Lower leg skin (tissue), 4 donors: ENCODE results near the gene RGSL1. TPM values are rescaled to one million over a fixed set of nuclear protein-coding genes. Genes with fewer than 3 reads are reported as not detected.

ENCODE experiments used
- DNase-seq, 2 donors: peaks; one replicate each; pipeline ENCODE4 v3.0.0-alpha.2; 2019; ENCODE audit warnings: low spot score in 2 of 2
- H3K4me3 ChIP-seq: fragments of 200-600 bp; sonication (generic); 2 replicates; pipeline ENCODE4 v1.5.1; 2017; ENCODE audit warnings: mild to moderate bottlenecking, low read depth; ENCODE audit not compliant: poor library complexity, severe bottlenecking
- POLR2A ChIP-seq, 2 donors: fragments of 450-650 bp; IDR thresholded peaks; one replicate each; pipeline ENCODE4 v1.6.1; 2016 to 2017; ENCODE audit warnings: antibody characterized with exemption in 2 of 2, mild to moderate bottlenecking in 1 of 2, moderate library complexity in 1 of 2
- WGBS, 2 donors: methylation state at CpG; one replicate each; pipeline ENCODE4 v1.1.5; 2018; 5-methylcytosine and 5-hydroxymethylcytosine counted together
- intact Hi-C: fragments of 100-400 bp; cut with DNase I; formaldehyde crosslinking; loops from one replicate; pipeline ENCODE4 v1.15.0; 2023; ENCODE audit warnings: low total_unique reads
- total RNA-seq, 4 donors: library from RNA; depleted of rRNA; stranded (reverse); fragments of >200 nt; gene quantifications; one replicate each; pipeline ENCODE4 v1.1.0, GENCODE V29; 2016
- TF ChIP-seq, protein P1 (sequence below), 3 donors: fragments of 450-650 bp; IDR thresholded peaks; one replicate each; pipeline ENCODE4 v1.5.1; 2016; ENCODE audit warnings: antibody characterized with exemption in 3 of 3, mild to moderate bottlenecking in 3 of 3, moderate library complexity in 2 of 3

RGSL1 gene
- total RNA-seq, 4 donors from 2014 or later, result not detected

DNA sequence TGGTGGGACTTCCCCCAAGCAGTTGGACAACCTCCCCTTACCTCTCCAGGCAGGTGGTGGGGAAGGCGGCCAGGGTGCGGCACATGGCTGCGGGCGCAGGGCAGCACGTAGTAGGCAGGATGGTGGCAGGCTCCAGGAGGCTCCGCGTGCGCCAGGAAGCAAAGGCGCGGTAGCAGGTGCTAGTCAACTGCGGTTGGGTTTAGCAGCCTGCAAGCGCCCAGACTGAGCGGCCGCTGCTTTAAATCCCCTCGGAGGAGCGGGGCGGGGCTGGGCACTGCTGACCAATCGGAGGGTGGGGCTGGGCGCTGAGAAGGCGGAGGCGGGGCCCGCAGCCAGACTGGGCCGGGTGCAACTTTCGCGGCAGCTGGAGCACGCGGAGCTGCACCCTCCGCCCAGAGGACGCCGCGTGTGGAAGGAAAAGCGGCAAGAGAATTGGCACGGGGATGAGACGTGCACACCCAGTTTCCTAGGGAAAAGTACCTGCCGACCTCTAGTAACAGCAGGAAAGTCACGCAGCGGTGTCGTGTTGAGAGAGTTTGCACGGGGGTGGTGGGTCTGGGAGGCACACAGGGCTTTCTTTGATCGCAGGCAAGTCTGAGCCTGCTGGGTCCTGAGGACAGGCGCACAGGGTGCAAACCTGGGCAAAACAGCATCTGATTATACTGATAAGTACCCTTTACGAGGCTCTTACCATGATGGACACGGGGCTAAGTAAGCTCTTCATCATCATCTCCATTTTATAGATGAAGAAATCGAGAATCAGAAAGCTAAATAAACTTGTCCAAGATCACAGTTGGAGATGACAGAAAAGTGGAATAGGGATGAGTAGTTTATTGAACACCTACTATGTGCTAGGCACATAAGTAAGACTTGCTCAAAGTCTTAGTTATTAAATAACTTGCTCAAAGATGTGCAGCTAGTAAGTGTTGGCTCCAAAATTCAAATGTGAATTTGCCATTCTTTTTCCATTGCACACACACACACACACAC is 154.5 kb downstream of the RGSL1 start, which contains the start of gene RGS16:
TSS of gene RGS16 (minus strand) at position 215 of the 990 bp plus-strand sequence. CDS start at position 85, 130 bp downstream.
- intact Hi-C loops, result loop anchor here (5.0 kb wide), 1 partner anchor 522 kb away; no protein-coding TSS in a partner anchor

DNA sequence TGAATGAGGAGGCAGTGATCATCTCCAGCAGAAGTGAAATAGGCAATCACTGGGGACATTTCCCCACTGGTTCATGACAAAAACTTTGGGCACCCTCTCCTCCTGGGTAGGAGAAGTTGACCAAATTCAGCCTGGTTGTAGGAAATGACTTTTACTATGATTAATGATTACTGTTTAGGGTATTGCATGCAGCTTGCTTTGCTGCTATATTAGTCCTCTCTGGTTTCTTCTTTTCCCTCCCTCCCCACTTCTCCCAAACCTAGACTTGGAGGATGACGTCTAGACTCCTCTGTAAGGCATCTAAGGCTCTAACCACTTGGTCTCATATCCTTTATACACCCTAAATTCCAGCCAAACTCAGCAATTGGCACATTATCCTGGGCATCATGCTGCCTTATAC is 157.6 kb downstream of the RGSL1 start:
- intact Hi-C loops, result no loop called here
- WGBS, 2 donors, result 84 to 93% methylated on average over 1 of the region's 1 CpG
- TF ChIP-seq POLR2A (IDR thresholded peaks at IDR 0.05), result no peak
- TF ChIP-seq, protein P1, sequence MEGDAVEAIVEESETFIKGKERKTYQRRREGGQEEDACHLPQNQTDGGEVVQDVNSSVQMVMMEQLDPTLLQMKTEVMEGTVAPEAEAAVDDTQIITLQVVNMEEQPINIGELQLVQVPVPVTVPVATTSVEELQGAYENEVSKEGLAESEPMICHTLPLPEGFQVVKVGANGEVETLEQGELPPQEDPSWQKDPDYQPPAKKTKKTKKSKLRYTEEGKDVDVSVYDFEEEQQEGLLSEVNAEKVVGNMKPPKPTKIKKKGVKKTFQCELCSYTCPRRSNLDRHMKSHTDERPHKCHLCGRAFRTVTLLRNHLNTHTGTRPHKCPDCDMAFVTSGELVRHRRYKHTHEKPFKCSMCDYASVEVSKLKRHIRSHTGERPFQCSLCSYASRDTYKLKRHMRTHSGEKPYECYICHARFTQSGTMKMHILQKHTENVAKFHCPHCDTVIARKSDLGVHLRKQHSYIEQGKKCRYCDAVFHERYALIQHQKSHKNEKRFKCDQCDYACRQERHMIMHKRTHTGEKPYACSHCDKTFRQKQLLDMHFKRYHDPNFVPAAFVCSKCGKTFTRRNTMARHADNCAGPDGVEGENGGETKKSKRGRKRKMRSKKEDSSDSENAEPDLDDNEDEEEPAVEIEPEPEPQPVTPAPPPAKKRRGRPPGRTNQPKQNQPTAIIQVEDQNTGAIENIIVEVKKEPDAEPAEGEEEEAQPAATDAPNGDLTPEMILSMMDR (IDR thresholded peaks at IDR 0.05), result no peak
- DNase-seq, result no peak
- H3K4me3 ChIP-seq, result no peak overlapping the region

More for the DNA sequence above, 154.5 kb downstream of the RGSL1 start, which contains the start of gene RGS16:
- 4 to 5% methylated on average over 39 to 40 of the region's 44 CpGs for WGBS, 2 donors
- TF ChIP-seq POLR2A (IDR thresholded peaks at IDR 0.05), result peak in 1 of 2 donors; percentile 6
- TF ChIP-seq, protein P1 (IDR thresholded peaks at IDR 0.05), result no peak
- DNase-seq, result peak; percentile 92 to 99
- no peak within 1 kb of the TSS for H3K4me3 ChIP-seq

DNA sequence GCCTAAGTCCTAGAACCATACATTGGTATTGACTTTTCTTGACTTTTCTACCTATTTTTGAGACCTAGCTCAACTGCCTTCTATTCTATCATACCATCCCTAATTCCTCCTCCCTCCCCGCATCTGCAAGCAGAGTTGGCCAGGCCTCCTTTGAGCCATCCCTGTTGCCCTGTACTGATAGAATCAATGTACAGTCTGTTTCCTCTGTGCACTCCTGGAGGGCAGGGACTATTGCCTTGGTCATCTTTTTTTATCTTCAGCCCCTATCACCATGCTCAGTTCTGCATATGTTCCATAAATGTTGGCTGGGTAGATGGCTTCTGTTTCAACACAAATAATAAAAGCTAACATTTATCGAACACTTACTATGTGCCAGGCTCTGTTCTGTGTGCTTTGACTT is 158.3 kb downstream of the RGSL1 start:
- H3K4me3 ChIP-seq, result no peak overlapping the region
- TF ChIP-seq POLR2A (IDR thresholded peaks at IDR 0.05), result no peak
- TF ChIP-seq, protein P1 (IDR thresholded peaks at IDR 0.05), result no peak
- no peak for DNase-seq
- intact Hi-C loops, result no loop called here
- 50 to 93% methylated on average over 2 of the region's 2 CpGs for WGBS, 2 donors

DNA sequence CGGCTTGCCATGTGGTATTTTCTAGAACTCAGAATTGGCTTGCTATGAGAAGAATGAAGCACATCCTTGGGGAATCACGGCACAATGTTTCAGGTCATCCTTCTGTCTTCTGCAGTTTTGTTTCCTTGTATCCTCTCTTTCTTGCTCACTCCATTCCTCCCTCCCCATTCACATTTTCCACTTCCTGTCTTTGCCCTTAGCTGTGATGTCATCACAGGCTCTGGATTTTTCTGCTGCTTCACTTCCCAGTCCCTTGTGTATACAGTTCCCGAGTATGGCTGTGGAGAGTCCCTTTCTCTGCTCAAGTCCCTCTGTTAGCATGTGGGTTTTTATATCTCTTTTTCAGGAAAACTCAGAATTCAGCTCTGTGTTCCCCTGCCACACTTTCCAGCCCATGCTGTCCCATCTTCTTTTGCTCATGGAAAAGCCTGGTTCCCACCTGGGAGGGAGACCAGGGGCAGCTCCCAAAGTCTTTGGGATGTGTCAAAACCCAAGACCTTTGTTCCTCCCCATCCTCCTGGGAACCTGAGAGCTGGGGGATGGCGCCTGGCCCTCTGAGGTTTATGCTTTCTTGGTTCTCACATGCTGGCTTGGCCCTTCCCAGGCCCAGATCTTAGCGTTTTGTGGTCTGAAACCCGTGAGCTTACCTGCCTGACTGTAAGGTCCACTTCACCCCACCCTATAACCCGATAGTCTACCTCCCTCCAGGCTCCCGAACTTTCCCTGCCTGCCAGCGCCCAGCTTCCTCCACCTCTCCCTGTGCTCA is 159.1 kb downstream of the RGSL1 start:
- H3K4me3 ChIP-seq, result no peak overlapping the region
- no peak for TF ChIP-seq POLR2A (IDR thresholded peaks at IDR 0.05)
- TF ChIP-seq, protein P1 (IDR thresholded peaks at IDR 0.05), result no peak
- DNase-seq, result no peak
- 80 to 84% methylated on average over 9 of the region's 9 CpGs for WGBS, 2 donors
- intact Hi-C loops, result no loop called here

Other genes with a start within 250 kb of the RGSL1 start
- 1,000 to 10,000 TPM in 3 of 4 donors, 100 to 1,000 TPM in 1; 962 to 2,018 (median 1,391) TPM for gene GLUL, start 58.4 kb upstream of the RGSL1 start, total RNA-seq
- gene TEDDM1, start 49.5 kb upstream of the RGSL1 start, total RNA-seq, result not detected
- gene RNASEL, start 139.1 kb downstream of the RGSL1 start, total RNA-seq, result 1 to 10 TPM; 6.1 to 8.0 (median 7.1) TPM
- 1 to 10 TPM in 2 of 4 donors, under 1 TPM in 1, not detected in 1; 0.37 to 1.2 (median 1.1) TPM for gene RGS16, start 154.2 kb downstream of the RGSL1 start, total RNA-seq
- not detected for gene RGS8, start 234.4 kb downstream of the RGSL1 start, total RNA-seq